HepG2 (cell line): Measurements from ENCODE around the gene UAP1L1. TPM values are rescaled to one million over a fixed set of nuclear protein-coding genes. Genes with fewer than 3 reads are reported as not detected.
A peak's percentile ranks its signal among the peaks of the same experiment; 100 is the strongest.

ENCODE experiments used
- DNMT1 ChIP-seq: sonication (generic); formaldehyde crosslinking; IDR thresholded peaks from 2 replicates; pipeline ENCODE4 v1.5.1; 2020; ENCODE audit warnings: mild to moderate bottlenecking, missing genetic modification reagents
- ETV5 ChIP-seq: IDR thresholded peaks from 2 replicates; pipeline ENCODE4 v1.6.1; 2018; ENCODE audit warnings: missing biosample characterization, missing genetic modification reagents, inconsistent platforms, borderline replicate concordance
- HNRNPL ChIP-seq: fragments of 200-400 bp; formaldehyde crosslinking; IDR thresholded peaks from 2 replicates; pipeline ENCODE4 v1.6.1; 2017; ENCODE audit warnings: mild to moderate bottlenecking, low read depth, low read length
- NFIB ChIP-seq: sonication (generic); formaldehyde crosslinking; IDR thresholded peaks from 2 replicates; pipeline ENCODE4 v1.9.0; 2021; ENCODE audit warnings: missing genetic modification reagents, mild to moderate bottlenecking, borderline replicate concordance
- ZBTB33 ChIP-seq: sonication (generic); formaldehyde crosslinking; IDR thresholded peaks from 2 replicates; pipeline ENCODE4 v1.4.0; 2020; ENCODE audit warnings: missing genetic modification reagents
- ZNF143 ChIP-seq: sonication (generic); formaldehyde crosslinking; IDR thresholded peaks from 2 replicates; pipeline ENCODE4 v1.4.0; 2020; ENCODE audit warnings: missing genetic modification reagents
- polyA plus RNA-seq, 8 experiments: library from polyadenylated mRNA; depleted of rRNA in 3 of 8; stranded (reverse) in 7 of 8; unstranded in 1 of 8; fragments of >200 nt; fragmentation: Illumina TruSeq in 4 of 8; extraction: Trizol in 4 of 8; gene quantifications; 2 replicates each; pipeline versions ENCODE4 v1.2.1 to v1.2.3, GENCODE V29; 2011 to 2016; ENCODE audit warnings: low read depth in 4 of 8, missing spikeins in 1 of 8, mixed read lengths in 1 of 8; ENCODE audit not compliant: insufficient read depth in 1 of 8
- total RNA-seq, 5 experiments: library from RNA; depleted of rRNA; stranded (reverse); fragments of >200 nt; fragmentation: Illumina TruSeq; extraction: Trizol; gene quantifications; 2 replicates each; pipeline ENCODE4 v1.2.3, GENCODE V29; 2016; ENCODE audit warnings: low read depth in 1 of 5
- TF ChIP-seq, protein P1 (sequence below): sonication (generic); formaldehyde crosslinking; IDR thresholded peaks from 2 replicates; pipeline ENCODE4 v1.5.1; 2020; ENCODE audit warnings: mild to moderate bottlenecking, missing genetic modification reagents, moderate library complexity

The UAP1L1 gene
- total and polyA plus RNA-seq, 2 of the 13 experiments (the other 11 are each of a cell fraction or from before 2014, with no cell fraction given) = 5.4 to 6.4 TPM

DNA sequence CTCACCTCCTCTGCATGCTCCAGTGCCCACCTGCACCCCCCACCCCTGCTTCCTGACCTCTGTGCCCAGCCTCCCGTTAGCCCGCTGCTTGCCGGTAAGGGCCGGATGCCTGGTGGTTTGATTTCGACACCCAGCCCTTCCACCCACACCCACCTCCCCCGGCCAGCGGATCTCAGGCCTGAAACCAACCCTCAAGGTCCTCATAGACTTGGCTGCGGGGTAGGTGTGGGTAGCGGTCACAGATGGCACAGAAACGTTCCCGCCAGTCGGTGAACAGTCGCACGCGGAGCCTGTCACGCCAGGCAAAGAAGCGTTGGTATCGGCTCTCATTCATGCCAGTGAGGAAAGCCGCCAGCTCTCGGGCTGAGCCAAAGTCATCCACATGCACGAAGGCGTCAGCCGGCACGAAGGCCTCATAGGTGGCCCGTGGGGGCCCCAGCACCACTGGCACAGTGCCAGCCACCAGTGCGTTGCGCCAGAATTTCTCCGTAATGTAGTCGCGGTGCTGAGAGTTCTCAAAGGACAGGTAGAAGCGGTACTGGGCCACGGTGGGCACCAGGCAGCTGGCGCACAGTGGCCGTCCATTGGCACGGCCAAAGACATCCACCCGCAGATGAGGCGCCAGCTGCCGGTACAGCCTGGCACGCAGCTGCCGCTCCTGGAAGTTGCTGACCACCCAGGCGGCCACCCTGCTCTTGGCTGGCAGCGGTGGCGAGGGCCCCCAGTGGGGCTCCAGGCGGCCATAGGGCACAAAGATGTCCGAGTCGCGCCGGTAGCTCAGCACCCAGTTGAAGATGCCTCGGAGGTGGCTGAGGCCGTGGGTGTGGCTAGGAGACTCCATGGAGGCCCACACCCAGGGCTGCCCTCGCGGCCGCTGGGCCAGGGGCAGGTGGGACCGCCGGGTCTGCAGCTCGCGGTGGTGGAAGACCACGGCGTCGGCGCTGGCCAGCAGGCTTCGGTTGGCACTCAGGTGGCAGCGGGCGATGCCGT lies 46.5 kb upstream of the UAP1L1 start (continued):
- peak; percentile 46; the same call in 1 of the 2 replicates for TF ChIP-seq ZBTB33 (CRISPR knock-in tag)
- 0 out of 2 replicates have a peak, but pooled peaks have one; percentile 23 for TF ChIP-seq ETV5 (CRISPR knock-in tag)
- 0 out of 2 replicates have a peak, but pooled peaks have one; percentile 50 for TF ChIP-seq NFIB (CRISPR knock-in tag)
- TF ChIP-seq HNRNPL = peak; percentile 88
- TF ChIP-seq, protein P1, sequence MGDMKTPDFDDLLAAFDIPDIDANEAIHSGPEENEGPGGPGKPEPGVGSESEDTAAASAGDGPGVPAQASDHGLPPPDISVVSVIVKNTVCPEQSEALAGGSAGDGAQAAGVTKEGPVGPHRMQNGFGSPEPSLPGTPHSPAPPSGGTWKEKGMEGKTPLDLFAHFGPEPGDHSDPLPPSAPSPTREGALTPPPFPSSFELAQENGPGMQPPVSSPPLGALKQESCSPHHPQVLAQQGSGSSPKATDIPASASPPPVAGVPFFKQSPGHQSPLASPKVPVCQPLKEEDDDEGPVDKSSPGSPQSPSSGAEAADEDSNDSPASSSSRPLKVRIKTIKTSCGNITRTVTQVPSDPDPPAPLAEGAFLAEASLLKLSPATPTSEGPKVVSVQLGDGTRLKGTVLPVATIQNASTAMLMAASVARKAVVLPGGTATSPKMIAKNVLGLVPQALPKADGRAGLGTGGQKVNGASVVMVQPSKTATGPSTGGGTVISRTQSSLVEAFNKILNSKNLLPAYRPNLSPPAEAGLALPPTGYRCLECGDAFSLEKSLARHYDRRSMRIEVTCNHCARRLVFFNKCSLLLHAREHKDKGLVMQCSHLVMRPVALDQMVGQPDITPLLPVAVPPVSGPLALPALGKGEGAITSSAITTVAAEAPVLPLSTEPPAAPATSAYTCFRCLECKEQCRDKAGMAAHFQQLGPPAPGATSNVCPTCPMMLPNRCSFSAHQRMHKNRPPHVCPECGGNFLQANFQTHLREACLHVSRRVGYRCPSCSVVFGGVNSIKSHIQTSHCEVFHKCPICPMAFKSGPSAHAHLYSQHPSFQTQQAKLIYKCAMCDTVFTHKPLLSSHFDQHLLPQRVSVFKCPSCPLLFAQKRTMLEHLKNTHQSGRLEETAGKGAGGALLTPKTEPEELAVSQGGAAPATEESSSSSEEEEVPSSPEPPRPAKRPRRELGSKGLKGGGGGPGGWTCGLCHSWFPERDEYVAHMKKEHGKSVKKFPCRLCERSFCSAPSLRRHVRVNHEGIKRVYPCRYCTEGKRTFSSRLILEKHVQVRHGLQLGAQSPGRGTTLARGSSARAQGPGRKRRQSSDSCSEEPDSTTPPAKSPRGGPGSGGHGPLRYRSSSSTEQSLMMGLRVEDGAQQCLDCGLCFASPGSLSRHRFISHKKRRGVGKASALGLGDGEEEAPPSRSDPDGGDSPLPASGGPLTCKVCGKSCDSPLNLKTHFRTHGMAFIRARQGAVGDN = peak; percentile 44
- no peak for TF ChIP-seq ZNF143 (CRISPR knock-in tag)
- no peak for TF ChIP-seq DNMT1 (CRISPR knock-in tag)
